NCI-H69 (cell line): ENCODE data around the gene CMTM1.
A peak's percentile ranks its signal among the peaks of the same experiment; 100 is the strongest.
"Not testable (repeated sequence)": the region's sequence is repeated elsewhere in the genome, so short reads cannot be mapped to it uniquely, and the experiment has no call there.

Experiments
- DNase-seq: peaks from one replicate; lab custom pipeline; 2025; lab: John Stamatoyannopoulos, UW

The CMTM1 gene

GRCh38 chr16:66562409-66562808 lies 3.8 kb upstream of the CMTM1 start:
- no peak for DNase-seq

GRCh38 chr16:66562986-66563385 lies 3.3 kb upstream of the CMTM1 start:
- no peak for DNase-seq

DNA sequence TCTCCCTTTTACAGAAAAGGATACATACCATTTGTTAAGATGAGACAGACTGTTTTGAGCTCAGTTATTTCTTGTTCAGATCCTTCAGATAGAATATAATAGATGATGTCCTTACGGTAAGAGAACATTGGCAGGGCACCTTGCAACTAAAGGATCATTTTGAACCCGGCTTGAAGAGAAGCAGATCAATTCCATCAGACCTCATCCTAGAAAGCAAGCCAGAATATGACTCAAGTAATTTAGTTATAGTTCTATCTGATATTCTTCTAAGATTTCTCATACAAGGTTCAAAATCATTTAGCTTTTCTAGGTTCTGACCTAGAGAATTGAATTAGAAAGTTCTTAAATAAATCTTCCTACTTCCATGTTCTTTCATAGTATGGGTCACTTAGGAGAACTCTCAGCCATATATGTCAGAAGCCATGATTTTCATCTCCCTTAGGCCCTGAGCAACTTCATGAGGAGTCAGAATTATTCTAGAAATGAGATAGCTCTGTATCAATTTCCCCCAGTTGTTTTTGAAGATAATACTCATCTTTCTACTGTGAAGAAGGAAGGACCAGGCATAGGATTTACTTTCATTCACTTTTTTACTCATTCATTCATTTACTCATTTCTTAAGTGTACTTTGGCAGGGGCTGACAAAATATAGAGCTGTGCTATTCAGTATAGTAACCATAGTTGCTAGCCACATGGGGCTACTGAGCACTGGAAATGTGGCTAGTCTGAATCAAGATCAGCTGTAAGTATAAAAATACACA lies 2.5 kb upstream of the CMTM1 start:
- DNase-seq, result no peak

- DNase-seq, result not testable (repeated sequence)
Observed at GRCh38 chr16:66567270-66567669, 1.0 kb downstream of the CMTM1 start.

DNA sequence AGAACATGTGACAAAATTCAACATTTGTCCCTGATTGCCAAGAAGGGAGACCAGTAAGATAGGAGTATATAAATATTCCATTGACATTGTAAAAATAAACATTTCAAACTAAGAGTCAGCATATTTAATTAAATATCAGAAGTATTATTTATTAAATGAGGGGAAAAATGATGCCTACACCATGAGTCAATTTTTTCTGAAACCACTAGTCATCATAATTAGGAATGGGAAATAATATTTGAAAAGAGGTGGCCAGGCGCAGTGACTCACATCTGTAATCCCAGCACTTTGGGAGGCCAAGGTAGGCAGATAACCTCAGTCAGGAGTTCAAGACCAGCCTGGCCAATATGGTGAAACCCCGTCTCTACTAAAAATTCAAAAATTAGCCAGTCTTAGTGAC lies 2.1 kb downstream of the CMTM1 start:
- DNase-seq, result no peak

- DNase-seq, result no peak
Observed at GRCh38 chr16:66569131-66569530, 2.9 kb downstream of the CMTM1 start.

DNA sequence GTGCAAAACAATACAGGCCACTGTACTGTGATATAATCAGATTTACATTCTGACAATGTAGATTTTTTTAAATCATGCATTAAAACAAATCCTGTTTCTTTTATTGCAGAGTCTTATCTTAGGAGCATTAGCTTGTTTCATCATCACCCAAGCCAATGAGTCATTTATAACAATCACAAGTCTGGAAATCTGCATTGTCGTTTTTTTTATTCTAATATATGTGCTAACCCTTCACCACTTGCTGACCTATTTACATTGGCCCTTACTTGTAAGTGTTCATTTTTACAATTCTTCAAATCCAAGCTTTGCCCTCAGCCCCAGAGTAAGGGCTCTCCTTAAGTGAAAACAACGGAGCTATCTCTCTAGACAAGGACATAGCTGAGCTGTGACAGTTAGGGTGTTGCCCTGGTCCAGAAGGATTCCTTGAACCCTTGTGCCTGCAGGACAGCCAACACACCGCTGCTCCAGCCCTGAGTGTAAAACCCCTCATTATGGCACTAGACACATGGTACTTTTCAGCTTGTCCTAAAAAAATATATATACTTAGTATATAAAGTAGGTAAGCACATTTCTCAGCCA lies 3.7 kb downstream of the CMTM1 start:
- DNase-seq, result no peak

DNA sequence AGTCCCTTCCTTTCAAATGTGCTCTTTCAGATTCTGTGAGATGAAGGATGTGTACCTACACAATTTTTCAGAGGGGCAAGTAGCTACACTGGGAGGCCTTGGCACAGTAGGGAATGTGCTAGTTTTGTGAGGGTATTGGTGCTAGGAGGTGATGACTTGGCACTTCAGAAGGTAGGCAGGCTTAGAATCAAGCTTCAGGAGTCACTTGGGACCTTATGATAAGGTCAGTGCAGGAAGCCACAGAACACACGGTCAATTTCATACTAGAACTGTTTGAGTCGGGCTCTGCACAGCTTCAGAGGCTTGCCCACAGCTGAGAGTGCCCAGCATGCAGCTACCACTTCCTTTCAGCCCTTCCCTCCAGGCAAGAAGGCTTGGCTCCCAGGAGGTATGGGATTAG lies 6.1 kb downstream of the CMTM1 start:
- DNase-seq, result no peak

- no peak for DNase-seq
Observed at GRCh38 chr16:66574081-66574480, 7.8 kb downstream of the CMTM1 start.

- DNase-seq, result no peak
Observed at GRCh38 chr16:66574531-66574930, 8.3 kb downstream of the CMTM1 start.

DNA sequence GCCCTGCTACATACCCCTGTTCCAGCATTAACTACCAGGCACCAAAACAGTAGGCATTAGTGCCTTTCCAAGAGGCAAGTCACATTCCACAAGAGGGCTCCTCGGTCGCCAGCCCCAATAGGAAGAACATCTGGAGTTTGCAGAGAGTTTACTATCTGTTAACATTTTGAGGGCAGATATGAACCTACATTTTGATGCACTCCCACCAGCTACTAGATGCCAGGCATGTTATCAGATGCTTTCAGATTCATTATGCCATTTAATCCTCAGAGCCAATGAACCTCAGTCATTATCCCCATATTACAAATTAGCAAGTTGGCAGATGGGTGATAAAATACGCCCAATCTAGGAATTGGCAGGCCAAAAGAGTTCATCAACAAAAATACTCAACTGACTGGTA lies 8.8 kb downstream of the CMTM1 start:
- no peak for DNase-seq

DNA sequence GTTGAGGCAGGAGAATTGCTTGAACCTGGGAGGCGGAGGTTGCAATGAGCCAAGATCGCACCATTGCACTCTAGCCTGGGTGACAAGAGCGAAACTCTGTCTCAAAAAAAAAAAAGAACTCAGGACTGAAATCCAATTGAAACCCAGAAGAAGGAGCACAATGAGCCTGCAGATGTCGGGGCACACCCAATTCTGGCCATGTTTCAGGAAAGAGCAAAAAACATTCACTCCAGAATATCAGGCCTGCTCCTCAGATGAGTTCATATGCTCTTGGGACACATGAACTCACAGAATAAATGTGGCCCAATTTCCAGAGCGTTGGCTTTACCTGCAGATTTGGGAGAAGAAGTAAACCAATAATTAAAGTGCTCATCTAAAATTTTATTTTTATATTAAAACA lies 10.1 kb downstream of the CMTM1 start:
- no peak for DNase-seq

DNA sequence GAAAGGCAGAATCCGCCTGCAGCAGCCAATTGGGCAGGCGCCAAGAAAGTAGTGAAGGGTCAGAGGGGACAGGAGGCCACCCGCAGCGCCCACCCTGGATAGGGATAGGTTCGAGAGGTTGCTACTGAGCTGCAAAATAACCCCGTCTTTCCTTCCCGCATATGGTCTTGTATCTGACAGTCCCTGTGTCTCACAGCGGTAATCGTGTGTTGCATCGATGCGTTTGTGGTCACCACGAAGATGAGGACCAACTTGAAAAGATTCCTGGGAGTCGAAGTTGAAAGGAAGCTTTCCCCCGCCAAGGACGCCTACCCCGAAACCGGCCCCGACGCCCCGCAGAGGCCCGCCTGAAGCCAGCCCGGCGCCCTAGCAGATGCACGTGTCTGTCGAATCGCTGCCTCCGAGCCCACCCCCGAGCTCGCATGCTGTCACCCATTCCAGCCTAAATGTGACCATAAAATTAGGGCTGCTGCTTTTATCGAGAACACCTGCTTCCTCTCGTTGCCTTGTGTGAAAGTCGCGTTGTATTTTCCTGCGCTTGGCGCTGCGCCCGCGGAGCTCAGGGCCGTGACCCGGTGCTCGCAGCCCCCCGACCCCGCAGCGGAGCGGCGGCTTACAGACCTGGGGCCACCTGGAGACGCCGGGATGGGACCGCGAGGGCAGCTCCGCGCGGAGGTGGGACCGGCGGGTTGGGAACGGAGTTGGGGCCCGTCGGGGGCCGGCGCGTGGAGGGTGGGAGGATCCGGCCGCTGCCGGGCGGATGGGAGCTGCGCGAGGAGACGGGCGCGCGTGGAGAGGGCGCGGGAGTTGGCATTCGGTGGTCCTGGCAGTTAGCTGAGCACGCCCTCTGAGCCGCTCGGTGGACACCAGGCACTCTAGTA lies 12.7 kb downstream of the CMTM1 start, which contains the start of gene CMTM2:
Gene CMTM2, plus strand, starts transcription at position 813 of the 881 bp plus-strand sequence. CDS start 145 bp downstream, outside the sequence.
- DNase-seq, result no peak

DNA sequence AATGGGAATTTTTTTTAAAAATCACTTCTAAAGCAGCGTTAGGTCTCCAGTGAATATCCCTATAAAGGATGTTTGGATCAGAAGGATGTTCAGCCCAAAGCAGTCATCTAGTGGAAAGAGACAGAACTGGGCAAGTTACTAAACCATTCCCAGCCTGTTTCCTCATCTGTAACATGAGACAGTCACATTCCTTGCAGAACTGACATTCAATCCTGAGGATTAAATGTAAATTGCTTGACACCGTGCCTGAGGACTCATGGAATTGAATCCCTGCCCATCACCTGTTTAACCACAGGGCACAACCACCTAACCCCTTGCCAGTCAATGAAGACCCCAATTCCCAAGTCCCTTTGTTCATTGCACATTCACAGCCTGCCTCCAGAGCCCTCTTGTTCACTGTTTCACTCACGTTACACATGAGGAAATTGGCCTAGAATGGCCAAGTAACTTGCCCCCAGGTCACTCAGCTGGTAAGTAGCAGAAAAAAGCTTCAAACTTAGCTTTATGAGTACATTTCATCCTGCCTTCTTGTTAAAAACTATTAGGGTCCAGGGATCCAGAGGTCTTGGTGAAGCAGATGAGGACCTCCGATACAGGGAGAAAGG lies 14.5 kb downstream of the CMTM1 start:
- no peak for DNase-seq

GRCh38 chr16:66581246-66581952 lies 15.2 kb downstream of the CMTM1 start:
- DNase-seq, result no peak

DNA sequence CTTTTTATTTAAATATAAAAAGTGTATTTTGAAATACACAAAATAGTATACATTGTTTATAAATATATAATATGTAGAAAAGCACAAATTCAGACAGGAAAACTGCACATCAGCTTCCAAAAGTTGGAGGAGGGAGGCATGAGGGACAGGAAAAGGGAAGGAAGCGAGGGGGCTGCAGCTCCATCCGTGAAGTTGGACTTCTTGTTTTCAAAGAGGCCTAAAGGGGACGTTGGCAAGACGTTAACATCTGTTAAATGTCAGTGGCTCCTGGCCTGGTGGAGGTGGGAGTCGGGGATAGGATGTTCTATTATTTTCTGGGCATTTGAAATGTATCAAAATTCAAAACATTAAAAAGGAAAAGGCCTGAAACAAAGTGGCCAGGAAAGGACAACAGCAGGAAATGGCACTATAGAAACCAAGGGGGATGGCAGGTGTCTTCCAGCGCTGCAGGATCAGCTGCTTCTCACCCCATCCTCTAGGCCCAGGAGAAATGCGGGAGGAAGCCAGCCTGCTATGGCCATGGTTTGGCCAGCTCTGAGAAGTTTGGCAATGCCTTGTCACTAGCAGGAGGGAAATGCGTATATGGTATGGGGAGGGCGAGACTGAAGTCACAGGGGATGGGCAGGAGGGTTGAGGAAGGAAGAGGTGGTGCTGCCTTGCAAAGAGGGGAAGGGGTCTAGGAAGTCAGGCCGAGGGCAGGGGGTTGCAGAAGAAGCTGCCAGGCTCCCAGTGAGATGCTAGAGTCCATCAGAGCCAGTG lies 19.4 kb downstream of the CMTM1 start:
- no peak for DNase-seq

DNA sequence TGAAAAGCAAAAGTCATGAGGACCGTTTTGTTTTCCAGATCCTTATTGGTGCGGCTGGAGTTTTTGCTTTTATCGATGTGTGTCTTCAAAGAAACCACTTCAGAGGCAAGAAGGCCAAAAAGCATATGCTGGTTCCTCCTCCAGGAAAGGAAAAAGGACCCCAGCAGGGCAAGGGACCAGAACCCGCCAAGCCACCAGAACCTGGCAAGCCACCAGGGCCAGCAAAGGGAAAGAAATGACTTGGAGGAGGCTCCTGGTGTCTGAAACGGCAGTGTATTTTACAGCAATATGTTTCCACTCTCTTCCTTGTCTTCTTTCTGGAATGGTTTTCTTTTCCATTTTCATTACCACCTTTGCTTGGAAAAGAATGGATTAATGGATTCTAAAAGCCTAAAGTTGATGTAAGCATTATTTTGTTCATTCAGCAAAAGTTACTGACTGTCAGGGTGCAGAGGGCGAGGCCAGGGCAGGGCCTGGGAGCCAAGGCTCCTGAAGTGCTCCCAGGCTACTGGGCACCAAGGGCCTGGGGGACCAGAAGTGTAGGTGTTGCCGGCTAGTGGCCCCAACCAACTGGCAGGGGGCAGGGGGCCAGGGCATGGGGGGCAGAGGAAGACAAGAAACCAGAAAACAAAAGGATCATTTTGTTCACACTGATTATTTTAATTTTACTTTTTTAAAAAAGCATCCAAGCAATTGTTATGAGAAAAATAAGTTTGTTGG lies 21.8 kb downstream of the CMTM1 start:
- DNase-seq, result no peak

DNA sequence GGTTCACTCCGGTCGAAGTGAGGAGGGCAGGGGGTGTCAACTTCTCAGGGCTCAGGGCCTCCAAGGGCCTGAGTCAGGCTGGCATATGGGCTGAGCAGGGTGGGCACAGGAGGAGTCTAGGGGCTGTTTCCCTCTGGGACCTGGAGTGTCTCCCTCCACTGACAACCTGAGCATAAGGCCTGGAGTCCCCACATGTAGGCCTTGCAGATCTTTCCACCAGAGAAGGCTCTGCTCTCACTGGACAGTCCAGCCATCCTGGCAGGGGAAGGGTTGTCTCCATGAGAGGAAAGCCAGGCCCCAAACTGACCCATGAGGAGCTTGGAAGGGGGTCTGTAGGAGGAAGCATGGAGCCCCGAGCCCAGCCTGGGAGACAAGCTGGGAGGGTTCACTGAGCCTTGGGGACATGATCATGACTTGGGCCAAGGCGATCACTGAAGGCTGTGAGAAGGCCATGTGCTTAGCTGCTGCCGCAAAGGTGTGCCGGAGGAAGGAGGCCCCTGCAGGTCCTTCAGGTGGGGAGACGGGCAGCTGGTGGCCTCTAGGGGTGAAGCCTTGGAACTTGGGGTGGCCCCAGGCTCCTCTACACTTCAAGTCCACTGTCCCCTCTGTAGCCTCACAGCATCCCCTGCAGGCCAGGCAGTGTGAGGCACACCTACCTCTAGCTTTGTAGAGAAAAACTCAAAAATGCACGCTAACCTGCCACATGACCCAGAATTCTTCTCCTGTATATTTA lies 22.9 kb downstream of the CMTM1 start:
- DNase-seq, result peak; percentile 2

DNA sequence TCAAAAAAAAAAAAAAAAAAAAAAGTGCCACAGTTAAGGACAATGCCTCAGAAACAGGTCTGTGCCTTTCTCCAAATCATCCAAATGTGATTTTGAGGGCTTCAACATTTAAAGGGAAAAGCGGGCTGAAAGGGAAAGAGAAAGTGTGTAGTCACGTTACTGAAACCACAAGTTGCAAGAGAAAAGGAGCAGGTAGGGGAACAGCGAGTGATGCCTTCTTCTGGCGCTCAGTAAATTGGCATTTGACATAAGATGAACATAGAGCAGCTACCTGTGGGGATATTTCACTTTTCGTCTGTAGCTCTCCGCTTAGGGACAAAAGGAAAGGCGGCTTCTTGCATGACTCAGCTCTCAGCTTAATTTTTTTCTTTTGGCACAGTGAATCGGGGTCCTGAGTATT lies 24.1 kb downstream of the CMTM1 start:
- no peak for DNase-seq

- DNase-seq, result no peak
Observed at GRCh38 chr16:66591018-66591417, 24.8 kb downstream of the CMTM1 start.
